Coronary artery (tissue), 2 donors: ENCODE measurements around the gene ZNF710.

Source experiments
- DNase-seq: peaks from one replicate; pipeline ENCODE4 v3.0.0-alpha.2; 2017; ENCODE audit warnings: low spot score
- H3K27ac ChIP-seq, 2 donors: fragments of 200-600 bp; sonication (generic); one replicate each; pipeline ENCODE4 v1.5.1; 2016 to 2019
- H3K4me3 ChIP-seq: fragments of 200-600 bp; sonication (generic); 2 replicates; pipeline ENCODE4 v1.5.1; 2016; ENCODE audit warnings: mild to moderate bottlenecking, moderate library complexity
- TF ChIP-seq, protein P1 (sequence below): fragments of 200-600 bp; sonication (generic); IDR thresholded peaks from one replicate; pipeline ENCODE4 v1.5.1; 2019; ENCODE audit warnings: antibody characterized with exemption

The ZNF710 gene

DNA sequence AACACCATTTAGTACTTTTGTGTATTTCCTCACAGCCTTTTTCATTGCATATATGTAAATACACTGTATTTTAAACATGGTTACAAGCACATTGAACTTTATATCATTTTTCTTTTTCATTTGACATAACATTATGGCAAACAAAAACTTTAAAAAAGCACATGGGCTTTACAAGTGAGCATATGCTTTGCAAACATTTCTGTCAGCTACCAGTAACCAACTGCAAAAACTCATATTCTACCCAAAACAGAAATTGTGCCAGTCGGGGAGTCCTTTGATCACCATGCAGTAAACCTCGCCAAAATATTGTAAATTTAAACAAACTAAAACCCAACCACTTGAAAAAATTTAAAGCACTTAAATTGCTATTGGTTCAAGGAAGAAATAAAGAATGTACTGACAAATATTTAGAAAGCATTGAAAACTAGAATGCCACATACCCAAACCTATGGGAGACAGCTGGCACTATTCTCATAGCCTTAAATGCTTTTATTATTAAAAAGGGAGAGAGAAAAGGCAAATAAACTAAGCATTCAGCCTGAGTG, 24.4 kb downstream of the ZNF710 start:
- DNase-seq = no peak
- H3K27ac ChIP-seq = no peak overlapping the region
- H3K4me3 ChIP-seq = no peak overlapping the region
- TF ChIP-seq, protein P1, sequence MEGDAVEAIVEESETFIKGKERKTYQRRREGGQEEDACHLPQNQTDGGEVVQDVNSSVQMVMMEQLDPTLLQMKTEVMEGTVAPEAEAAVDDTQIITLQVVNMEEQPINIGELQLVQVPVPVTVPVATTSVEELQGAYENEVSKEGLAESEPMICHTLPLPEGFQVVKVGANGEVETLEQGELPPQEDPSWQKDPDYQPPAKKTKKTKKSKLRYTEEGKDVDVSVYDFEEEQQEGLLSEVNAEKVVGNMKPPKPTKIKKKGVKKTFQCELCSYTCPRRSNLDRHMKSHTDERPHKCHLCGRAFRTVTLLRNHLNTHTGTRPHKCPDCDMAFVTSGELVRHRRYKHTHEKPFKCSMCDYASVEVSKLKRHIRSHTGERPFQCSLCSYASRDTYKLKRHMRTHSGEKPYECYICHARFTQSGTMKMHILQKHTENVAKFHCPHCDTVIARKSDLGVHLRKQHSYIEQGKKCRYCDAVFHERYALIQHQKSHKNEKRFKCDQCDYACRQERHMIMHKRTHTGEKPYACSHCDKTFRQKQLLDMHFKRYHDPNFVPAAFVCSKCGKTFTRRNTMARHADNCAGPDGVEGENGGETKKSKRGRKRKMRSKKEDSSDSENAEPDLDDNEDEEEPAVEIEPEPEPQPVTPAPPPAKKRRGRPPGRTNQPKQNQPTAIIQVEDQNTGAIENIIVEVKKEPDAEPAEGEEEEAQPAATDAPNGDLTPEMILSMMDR = no peak

- Histone ChIP-seq H3K4me3 (no peak overlapping the region), H3K27ac (no peak overlapping the region)
- TF ChIP-seq, protein P1 = no peak
- peak; percentile 17 for DNase-seq
Observed at GRCh38 chr15:90028376-90028944, 27.3 kb downstream of the ZNF710 start.

DNA sequence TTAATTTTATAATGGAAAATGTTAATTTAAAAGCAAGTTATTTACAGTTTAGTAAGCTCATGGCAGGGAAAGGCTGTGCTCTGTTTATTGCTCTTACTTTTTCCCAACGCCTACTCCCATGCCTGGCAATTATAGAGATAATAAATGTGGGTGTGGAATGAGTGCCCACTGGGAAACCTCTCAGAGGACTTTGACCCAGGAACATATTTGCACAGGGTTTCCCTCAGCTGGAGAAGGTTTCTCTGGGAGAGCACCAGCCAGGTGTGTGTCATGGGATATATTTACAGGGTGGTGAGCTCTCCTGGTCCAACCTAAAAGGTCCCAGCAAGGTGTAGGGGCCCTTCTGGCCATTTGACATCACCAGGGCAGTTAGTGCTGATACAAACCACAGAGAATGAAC, 27.9 kb downstream of the ZNF710 start:
- peak; percentile 33 for DNase-seq
- no peak overlapping the region for H3K27ac ChIP-seq

GRCh38 chr15:90030376-90030775, 29.3 kb downstream of the ZNF710 start:
- Histone ChIP-seq H3K27ac (no peak overlapping the region), H3K4me3 (no peak overlapping the region)
- TF ChIP-seq, protein P1 = no peak
- peak; percentile 40 for DNase-seq

More for the DNA sequence above, 27.9 kb downstream of the ZNF710 start:
- TF ChIP-seq, protein P1 = no peak
- H3K4me3 ChIP-seq = no peak overlapping the region

DNA sequence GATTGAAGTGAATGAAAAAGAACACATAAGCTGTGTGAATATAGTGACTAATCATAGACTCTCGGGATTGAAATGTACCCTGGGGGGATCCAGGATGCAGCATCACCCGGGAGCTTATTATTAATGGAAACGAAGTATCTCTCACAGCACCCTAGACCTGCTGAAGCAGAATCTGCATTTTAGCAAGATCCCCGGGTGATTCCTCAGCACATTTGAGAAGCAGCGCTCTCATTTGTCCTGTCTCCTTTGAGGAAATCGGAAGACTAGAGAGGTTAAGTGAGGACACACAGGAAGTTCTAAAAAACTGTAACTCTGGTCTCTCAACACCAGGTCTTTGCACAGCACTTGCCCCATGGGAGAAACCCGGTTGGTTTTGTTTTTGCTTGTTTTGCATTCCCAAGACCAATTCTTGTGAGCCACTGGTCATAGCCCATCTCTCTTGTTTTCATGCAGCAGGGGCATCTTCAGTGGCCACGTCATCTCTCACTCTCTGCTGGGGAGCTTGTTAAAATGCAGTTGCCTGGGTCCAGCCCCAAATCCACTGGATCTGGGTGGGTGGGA, 30.2 kb downstream of the ZNF710 start:
- DNase-seq = peak; percentile 54
- TF ChIP-seq, protein P1 = no peak
- H3K4me3 ChIP-seq = no peak overlapping the region
- peak overlapping the region in 1 of 2 donors; percentile 5 for H3K27ac ChIP-seq

DNA sequence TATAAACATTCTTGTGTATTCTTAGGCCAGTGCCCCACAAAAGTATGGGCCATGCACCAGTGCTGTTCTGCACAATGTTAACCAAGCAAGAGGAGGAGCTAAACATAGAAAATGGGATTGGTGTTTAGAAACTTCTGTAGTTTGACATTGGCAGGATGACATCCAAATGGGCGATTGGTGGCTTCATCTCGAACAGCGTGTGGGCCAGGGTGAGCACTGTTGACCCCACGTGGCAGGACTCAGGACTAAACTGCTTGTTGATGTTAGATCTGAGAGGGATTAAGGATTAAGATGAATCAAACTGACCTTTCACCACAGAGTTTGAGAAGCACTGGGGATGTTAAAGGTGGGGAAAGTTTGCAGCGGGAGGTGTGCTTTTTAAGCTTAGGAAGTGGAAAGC, 31.9 kb downstream of the ZNF710 start:
- no peak overlapping the region for H3K4me3 ChIP-seq
- TF ChIP-seq, protein P1 = no peak
- no peak for DNase-seq
- H3K27ac ChIP-seq = peak overlapping the region in 1 of 2 donors; percentile 82

DNA sequence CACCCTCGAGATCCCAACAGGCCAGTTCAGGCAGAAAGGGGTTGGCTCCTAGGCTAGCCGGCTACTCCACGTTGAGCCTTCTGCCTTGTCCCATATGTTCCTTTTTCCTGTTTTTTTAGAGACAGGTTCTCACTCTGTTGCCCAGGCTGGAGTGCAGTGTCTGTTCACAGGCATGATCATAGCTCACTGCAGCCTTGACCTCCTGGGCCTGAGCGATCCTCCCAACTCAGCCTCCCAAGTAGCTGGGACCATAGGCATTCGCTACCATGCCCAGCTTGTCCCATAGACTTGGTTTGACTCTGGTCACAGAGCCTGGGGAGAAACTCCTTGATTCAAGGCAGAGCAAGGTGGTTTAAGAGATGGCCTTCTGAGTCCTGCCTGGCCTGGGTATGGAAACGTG, 32.3 kb downstream of the ZNF710 start:
- Histone ChIP-seq H3K27ac (peak overlapping the region in 1 of 2 donors; percentile 82), H3K4me3 (no peak overlapping the region)
- DNase-seq = peak; percentile 57
- TF ChIP-seq, protein P1 = no peak
